K562 (cell line): ENCODE measurements around the gene TLX2. TPM values are rescaled to one million over a fixed set of nuclear protein-coding genes. Genes with fewer than 3 reads are reported as not detected.

Experiments
- BDP1 ChIP-seq: IDR thresholded peaks from 3 replicates; pipeline ENCODE4 v1.6.1; 2011; ENCODE audit not compliant: insufficient read length, insufficient read depth
- CREB5 ChIP-seq: fragments of 250-450 bp; sonication (Bioruptor Pico); IDR thresholded peaks from 2 replicates; pipeline ENCODE4 v1.5.0; 2020; ENCODE audit warnings: mild to moderate bottlenecking
- EZH2 ChIP-seq: IDR thresholded peaks from 2 replicates; pipeline ENCODE4 v1.6.1; 2012; ENCODE audit warnings: low read depth, mild to moderate bottlenecking, inconsistent platforms, low read length, borderline replicate concordance
- HDAC1 ChIP-seq, 2 experiments: fragments of 450-650 bp; IDR thresholded peaks; 2 replicates each; pipeline ENCODE4 v1.6.1; 2016 to 2017; ENCODE audit warnings: inconsistent platforms in 1 of 2, mild to moderate bottlenecking in 1 of 2, moderate library complexity in 1 of 2
- NFYB ChIP-seq: IDR thresholded peaks from 2 replicates; pipeline ENCODE4 v1.6.1; 2011; ENCODE audit warnings: mild to moderate bottlenecking, moderate library complexity; ENCODE audit not compliant: insufficient read length; ENCODE audit errors: extremely low read depth
- PHF8 ChIP-seq: fragments of 200-600 bp; sonication (generic); IDR thresholded peaks from 2 replicates; pipeline ENCODE4 v1.6.1; 2012; ENCODE audit warnings: mixed run types, mild to moderate bottlenecking, inconsistent platforms, low read length, moderate library complexity, borderline replicate concordance
- TAF15 ChIP-seq: fragments of 200-400 bp; formaldehyde crosslinking; IDR thresholded peaks from 2 replicates; pipeline ENCODE4 v1.6.1; 2017; ENCODE audit warnings: mild to moderate bottlenecking, low read depth, low read length, moderate library complexity
- TCF3 ChIP-seq: sonication (generic); formaldehyde crosslinking; IDR thresholded peaks from 2 replicates; pipeline ENCODE4 v1.4.0; 2020; ENCODE audit warnings: mild to moderate bottlenecking, missing genetic modification reagents
- TEAD1 ChIP-seq, 2 experiments: fragments of 450-650 bp in 1 of 2; sonication (generic) in 1 of 2; formaldehyde crosslinking; IDR thresholded peaks; 2 replicates each; pipeline versions ENCODE4 v1.4.0 to v1.8.0; 2020 to 2022; ENCODE audit warnings: mild to moderate bottlenecking in 2 of 2, missing genetic modification reagents in 1 of 2
- UBTF ChIP-seq, 2 experiments: IDR thresholded peaks; 2 replicates each; pipeline ENCODE4 v1.6.1; 2012; ENCODE audit warnings: improper control_type of control experiment in 2 of 2, low read depth in 2 of 2, low read length in 2 of 2, borderline replicate concordance in 1 of 2
- ZBTB7A ChIP-seq: IDR thresholded peaks from 2 replicates; pipeline ENCODE4 v1.6.1; 2011; ENCODE audit warnings: low read depth, mild to moderate bottlenecking, low read length, moderate library complexity, borderline replicate concordance; ENCODE audit not compliant: control insufficient read depth
- ZFX ChIP-seq: sonication (generic); formaldehyde crosslinking; IDR thresholded peaks from 2 replicates; pipeline ENCODE4 v1.8.0; 2022; ENCODE audit warnings: mild to moderate bottlenecking, missing genetic modification reagents, moderate library complexity
- ZNF384 ChIP-seq: IDR thresholded peaks from 2 replicates; pipeline ENCODE4 v1.6.1; 2012; ENCODE audit warnings: low read depth, low read length, improper control_type of control experiment
- ZNF707 ChIP-seq: fragments of 250-450 bp; sonication (Bioruptor Pico); conservative IDR thresholded peaks from 2 replicates; pipeline ENCODE4 v1.8.0; 2022; ENCODE audit warnings: inconsistent platforms, mild to moderate bottlenecking, moderate library complexity
- ZSCAN29 ChIP-seq: fragments of 450-650 bp; IDR thresholded peaks from 2 replicates; pipeline ENCODE4 v1.6.1; 2017
- polyA plus RNA-seq, 8 experiments: library from polyadenylated mRNA; depleted of rRNA in 4 of 8; stranded (reverse) in 5 of 8; unstranded in 3 of 8; fragments of >200 nt; fragmentation: Nextera tagmentation in 2 of 8; fragmentation: Illumina TruSeq in 1 of 8; extraction: Ambion mirVana in 2 of 8; extraction: Trizol in 1 of 8; gene quantifications; 2 replicates each; pipeline versions ENCODE4 v1.2.1 to v1.2.3, GENCODE V29; 2011 to 2014; ENCODE audit warnings: inconsistent platforms in 1 of 8, missing spikeins in 1 of 8
- total RNA-seq, 7 experiments: library from RNA; depleted of rRNA in 6 of 7; stranded (reverse); fragments of >200 nt in 6 of 7; fragmentation: Illumina TruSeq in 2 of 7; extraction: Trizol in 2 of 7; gene quantifications; 2 replicates each; pipeline versions ENCODE4 v1.2.1 to v1.2.3, GENCODE V29; 2011 to 2021; ENCODE audit warnings: low replicate concordance in 1 of 7
- TF ChIP-seq, protein P1 (sequence below): fragments of 450-650 bp; IDR thresholded peaks from 2 replicates; pipeline ENCODE4 v1.6.1; 2018; ENCODE audit warnings: mild to moderate bottlenecking, low read depth; ENCODE audit not compliant: partially characterized antibody
- TF ChIP-seq, protein P2 (sequence below): fragments of 450-650 bp; IDR thresholded peaks from 2 replicates; pipeline ENCODE4 v1.7.1; 2018; ENCODE audit warnings: mild to moderate bottlenecking, low read depth; ENCODE audit not compliant: partially characterized antibody

Gene TLX2
- total and polyA plus RNA-seq, 9 of the 15 experiments (the other 6 are each of a cell fraction or from before 2014, with no cell fraction given): not detected

DNA sequence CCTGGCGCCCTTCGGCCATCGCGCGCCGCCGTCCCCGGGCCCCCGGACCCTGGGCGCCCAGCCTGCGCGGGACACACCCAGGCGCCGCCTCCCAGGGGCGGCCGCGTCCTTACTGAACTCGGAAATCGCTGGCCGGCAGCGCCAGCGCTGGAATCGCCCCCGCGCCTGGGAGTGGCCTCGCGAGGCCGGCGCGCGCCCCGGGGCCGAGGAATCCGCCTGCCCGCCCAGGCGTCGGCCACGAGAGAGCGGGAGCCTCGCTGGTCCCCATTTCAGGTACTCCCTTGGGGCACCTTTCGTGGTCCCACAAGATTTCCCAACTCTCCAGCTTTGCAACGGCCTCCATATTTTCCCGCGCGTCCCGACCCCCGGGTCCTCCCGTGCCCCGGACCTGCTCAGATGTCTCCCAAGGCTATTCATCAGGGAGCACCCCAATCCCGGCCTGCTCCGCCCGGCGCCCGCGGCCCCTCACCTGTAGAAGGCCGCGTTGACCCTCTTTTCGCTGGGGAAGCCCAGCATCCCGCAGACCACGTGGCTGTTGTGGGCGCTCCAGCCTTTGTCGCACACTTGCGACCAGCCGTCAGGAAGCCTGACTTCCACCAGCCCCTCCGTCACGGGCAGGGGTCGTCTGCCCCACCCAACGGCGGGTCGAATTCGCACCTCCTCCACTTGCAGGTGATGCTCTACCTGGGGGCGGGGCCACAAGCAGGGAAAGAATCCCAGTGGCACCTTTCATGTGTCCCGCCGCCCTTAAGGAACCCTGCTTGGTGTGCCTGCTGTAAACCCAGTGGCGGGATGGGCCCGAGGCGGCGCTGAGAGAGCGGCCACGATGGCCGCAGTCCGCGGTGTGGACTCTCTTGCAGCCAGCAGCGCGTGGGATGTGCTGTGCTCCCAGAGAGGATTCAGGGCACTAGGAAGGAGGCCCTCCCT, 34.9 kb downstream of the TLX2 start (continued):
- TF ChIP-seq TEAD1 (CRISPR knock-in tag; IDR thresholded peaks at IDR 0.05): no peak
- TF ChIP-seq ZFX (CRISPR knock-in tag): peak; percentile 80
- no peak for TF ChIP-seq ZNF707 (CRISPR knock-in tag)
- no peak for TF ChIP-seq BDP1
- peak; percentile 86; the same call in 1 of the 2 replicates for TF ChIP-seq ZBTB7A
- TF ChIP-seq EZH2: no peak
- TF ChIP-seq, protein P1, sequence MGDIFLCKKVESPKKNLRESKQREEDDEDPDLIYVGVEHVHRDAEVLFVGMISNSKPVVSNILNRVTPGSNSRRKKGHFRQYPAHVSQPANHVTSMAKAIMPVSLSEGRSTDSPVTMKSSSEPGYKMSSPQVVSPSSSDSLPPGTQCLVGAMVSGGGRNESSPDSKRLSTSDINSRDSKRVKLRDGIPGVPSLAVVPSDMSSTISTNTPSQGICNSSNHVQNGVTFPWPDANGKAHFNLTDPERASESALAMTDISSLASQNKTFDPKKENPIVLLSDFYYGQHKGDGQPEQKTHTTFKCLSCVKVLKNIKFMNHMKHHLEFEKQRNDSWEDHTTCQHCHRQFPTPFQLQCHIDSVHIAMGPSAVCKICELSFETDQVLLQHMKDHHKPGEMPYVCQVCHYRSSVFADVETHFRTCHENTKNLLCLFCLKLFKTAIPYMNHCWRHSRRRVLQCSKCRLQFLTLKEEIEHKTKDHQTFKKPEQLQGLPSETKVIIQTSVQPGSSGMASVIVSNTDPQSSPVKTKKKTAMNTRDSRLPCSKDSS: no peak
- no peak for TF ChIP-seq NFYB
- no peak for TF ChIP-seq TCF3 (CRISPR knock-in tag)
- no peak for TF ChIP-seq HDAC1 (IDR thresholded peaks at IDR 0.05)
- peak; percentile 71; the same call in 1 of the 2 replicates for TF ChIP-seq PHF8
- TF ChIP-seq, protein P2, sequence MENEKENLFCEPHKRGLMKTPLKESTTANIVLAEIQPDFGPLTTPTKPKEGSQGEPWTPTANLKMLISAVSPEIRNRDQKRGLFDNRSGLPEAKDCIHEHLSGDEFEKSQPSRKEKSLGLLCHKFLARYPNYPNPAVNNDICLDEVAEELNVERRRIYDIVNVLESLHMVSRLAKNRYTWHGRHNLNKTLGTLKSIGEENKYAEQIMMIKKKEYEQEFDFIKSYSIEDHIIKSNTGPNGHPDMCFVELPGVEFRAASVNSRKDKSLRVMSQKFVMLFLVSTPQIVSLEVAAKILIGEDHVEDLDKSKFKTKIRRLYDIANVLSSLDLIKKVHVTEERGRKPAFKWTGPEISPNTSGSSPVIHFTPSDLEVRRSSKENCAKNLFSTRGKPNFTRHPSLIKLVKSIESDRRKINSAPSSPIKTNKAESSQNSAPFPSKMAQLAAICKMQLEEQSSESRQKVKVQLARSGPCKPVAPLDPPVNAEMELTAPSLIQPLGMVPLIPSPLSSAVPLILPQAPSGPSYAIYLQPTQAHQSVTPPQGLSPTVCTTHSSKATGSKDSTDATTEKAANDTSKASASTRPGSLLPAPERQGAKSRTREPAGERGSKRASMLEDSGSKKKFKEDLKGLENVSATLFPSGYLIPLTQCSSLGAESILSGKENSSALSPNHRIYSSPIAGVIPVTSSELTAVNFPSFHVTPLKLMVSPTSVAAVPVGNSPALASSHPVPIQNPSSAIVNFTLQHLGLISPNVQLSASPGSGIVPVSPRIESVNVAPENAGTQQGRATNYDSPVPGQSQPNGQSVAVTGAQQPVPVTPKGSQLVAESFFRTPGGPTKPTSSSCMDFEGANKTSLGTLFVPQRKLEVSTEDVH: peak; percentile 27
- no peak for TF ChIP-seq CREB5 (CRISPR knock-in tag)
- no peak for TF ChIP-seq ZNF384
- no peak for TF ChIP-seq TAF15
- peak; percentile 49 to 82; a peak in 3 of 4 replicates for TF ChIP-seq UBTF (IDR thresholded peaks at IDR 0.05; ENCODE audit: borderline replicate concordance in 1 of 2, low read depth in 2 of 2, low read length in 2 of 2)
- peak; percentile 41; the same call in 1 of the 2 replicates for TF ChIP-seq ZSCAN29
